Measurements from ENCODE around the gene MMUT.
"Not testable (repeated sequence)": the region's sequence is repeated elsewhere in the genome, so short reads cannot be mapped to it uniquely, and the experiment has no call there.

MMUT gene

DNA sequence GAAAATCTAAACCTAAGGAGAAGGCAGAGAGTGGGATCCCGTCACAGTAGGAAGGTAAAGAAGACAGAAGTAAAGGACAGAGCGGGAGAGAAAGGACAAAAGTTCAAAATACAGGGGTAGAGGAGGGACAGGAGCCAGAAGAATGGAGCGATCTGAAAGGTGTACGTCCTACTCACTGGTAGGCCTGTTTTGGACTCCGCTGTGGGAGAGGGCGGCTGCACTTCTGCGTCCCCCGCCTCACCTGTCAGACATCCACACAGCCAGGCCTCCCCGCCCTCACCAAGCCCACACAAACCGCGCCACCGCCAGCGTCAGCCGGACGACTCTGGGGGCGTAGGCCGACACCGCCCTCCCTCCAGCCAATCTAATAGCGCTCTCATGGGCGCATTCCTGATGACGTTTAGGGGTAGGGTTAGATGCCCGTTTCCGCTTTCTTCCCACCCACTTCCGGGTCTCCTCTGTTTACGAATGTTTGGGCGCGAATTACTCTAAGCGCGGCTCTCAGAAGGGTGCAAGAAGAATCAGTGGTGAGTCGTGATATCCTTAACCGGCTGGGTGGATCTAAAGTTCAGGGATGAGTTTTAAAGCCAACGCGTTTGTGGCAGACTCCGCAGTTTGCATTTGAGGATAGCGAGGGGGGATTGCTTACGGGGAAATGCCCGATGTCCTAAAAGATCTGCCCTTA, at the start of gene MMUT, which contains the start of gene CENPQ:
Gene MMUT, minus strand, starts transcription at position 327 of the 685 bp plus-strand sequence. CDS start 3,787 bp downstream, outside the sequence.
Gene CENPQ, plus strand, starts transcription at position 444 of the 685 bp plus-strand sequence. CDS start 6,807 bp downstream, outside the sequence.
- peak; percentile 90 for DNase-seq

DNA sequence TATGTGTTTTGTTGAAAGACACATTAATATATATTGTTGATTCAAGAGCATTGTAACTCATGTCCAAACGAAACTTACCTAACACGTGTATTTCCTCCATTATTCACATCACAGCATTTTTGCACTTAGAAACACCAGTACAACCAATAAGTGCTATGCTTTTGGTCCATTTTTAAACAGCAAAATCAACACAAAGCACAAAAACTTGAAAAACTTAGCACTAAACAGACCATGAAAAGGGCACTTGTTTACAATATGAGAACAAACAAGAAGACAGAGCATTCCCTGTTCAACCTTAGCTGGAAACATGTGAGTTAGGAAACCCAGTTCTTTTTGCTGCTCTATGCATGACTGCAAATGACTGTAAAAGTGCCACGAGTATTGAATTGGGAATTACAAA, 46.3 kb upstream of the MMUT start:
- no peak for DNase-seq

DNA sequence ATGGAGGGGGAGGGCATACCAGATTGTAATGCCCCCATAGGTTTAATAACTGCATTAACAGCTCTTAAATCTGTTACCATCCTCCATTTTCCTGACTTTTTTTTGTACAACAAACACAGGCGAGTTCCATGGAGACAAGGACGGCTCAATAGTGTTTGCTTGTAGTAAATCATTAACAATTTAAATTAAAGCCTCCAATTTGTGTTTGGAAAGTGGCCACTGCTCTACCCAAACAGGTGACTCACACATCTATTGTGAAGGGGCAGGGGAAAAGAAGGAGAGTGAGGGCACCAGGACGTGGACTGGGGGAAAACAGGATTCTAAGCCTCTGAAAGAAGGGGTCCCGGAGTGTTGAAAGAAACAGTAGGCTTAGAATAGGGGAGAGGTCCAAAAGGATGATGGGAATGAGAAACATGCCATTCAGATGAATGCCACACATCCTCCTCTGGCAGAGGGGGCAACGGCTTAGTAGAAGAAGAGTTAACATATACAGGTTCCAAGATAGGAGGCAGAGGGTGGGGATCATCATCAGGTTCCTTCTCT, 43.6 kb upstream of the MMUT start:
- DNase-seq, result no peak

DNA sequence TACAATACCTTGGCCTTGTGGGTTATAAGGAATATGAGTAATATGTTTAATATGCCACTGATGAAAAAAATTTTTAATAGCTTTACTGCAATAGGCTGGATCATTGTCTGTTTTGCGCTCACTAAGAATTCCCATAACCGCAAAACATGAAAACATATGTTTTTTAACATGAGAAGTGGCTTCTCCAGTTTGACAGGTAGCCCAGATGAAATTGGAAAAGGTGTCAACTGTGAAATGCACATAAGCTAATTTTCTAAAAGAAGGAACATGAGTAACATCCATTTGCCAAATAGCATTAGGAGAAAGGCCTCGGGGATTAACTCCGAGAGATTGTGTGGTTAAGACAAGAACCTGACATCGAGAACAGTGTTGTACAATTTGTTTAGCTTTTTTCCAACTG, 41.6 kb upstream of the MMUT start:
- no peak for DNase-seq

DNA sequence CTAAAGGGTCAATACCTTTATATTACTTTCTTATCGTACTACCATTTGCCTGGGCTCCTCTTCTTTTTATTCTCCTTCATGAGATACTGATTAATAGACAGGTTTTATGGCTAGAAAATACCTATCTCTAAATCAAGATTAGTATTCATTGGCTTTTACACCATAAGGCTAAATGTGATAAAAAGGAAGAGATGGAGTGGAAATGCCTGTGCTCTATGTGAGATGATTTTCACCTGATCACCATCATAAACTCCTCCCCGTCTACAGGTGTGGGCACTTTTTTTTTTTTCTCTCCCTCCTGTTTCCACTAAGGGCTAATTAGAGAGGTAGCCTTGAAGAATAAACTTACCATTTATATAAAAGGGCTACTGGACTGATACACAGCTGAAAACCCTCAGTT, 36.6 kb upstream of the MMUT start, which contains the start of gene GLYATL3:
Gene GLYATL3, plus strand, starts transcription at position 301 of the 400 bp plus-strand sequence. CDS start 12,068 bp downstream, outside the sequence.
- DNase-seq, result no peak

DNA sequence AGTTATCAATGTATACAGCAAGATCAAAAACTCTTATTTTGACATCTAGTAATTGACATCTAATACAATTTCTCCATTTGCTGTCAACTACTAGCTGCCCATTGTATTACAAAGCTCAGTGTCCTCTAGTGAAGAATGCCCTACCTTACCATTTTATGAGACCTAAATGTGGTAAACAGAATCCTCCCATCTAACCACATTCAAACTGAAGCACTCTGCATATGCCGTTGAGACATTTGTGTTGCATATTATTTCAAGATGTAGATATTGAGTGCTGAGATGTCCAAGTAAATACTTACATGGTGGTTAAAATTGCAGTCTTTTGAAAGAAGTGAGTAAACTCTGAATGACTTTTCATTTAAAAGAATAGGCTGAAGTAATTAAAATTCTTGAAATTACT, 36.1 kb upstream of the MMUT start:
- no peak for DNase-seq

DNA sequence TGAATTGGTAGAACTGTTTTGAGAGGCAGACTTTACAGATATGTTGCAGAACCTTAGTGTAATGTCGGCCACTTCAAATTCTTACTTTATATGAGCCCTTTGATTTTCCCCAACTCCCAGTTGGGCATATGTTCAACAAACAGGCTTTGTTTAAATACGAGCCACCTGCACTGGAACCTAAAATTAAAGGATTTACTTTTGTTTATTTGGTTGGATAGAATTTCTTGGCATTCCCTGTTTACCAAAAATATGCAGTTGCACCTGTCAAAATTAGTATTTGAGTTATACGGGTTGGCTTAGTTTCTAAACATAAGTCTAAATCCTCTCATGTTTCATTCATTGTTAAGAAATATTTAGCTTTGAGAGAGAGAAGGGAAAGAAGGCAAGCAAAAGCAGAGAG, 34.3 kb upstream of the MMUT start:
- no peak for DNase-seq

DNA sequence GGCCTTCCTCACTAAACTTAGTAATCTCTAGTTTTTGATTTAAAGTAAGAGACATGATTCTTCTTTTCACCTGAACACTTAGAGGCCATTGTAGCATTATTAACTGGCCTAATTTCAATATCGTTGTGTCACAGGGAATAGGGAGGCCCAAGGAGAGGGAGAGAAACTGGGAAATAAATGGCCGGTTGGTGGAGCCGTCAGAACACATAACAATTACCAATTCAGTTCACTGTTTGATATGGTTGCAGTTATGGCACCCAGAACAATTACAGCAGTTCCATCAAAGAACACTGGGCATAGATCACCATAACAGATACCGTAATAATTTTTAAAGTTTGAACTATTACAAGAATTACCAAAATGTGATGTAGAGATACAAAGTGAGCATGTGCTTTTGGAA, 27.6 kb upstream of the MMUT start:
- DNase-seq, result no peak

DNA sequence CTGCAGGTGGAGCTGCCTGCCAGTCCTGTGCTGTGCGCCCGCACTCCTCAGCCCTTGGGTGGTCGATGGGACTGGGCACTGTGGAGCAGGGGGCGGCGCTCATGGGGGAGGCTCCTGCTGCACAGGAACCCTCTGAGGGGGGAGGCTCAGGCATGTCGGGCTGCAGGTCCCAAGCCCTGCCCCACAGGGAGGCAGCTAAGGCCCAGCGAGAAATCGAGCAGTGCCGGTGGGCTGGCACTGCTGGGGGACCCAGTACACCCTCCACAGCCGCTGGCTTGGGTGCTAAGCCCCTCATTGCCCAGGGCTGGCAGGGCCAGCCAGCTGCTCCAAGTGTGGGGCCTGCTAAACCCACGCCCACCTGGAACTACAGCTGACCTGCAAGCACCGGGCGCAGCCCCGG, 20.3 kb upstream of the MMUT start:
- not testable (repeated sequence) for DNase-seq

DNA sequence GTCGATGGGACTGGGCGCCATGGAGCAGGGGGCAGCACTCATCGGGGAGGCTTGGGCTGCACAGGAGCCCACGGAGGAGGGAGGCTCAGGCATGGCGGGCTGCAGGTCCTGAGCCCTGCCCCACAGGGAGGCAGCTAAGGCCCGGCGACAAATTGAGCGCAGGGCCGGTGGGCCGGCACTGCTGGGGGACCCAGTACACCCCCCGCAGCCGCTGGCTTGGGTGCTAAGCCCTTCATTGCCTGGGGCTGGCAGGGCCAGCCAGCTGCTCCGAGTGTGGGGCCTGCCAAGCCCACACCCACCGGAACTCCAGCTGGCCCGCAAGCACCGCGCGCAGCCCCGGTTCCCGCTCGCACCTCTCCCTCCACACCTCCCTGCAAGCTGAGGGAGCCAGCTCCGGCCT, 18.8 kb upstream of the MMUT start:
- DNase-seq, result not testable (repeated sequence)

DNA sequence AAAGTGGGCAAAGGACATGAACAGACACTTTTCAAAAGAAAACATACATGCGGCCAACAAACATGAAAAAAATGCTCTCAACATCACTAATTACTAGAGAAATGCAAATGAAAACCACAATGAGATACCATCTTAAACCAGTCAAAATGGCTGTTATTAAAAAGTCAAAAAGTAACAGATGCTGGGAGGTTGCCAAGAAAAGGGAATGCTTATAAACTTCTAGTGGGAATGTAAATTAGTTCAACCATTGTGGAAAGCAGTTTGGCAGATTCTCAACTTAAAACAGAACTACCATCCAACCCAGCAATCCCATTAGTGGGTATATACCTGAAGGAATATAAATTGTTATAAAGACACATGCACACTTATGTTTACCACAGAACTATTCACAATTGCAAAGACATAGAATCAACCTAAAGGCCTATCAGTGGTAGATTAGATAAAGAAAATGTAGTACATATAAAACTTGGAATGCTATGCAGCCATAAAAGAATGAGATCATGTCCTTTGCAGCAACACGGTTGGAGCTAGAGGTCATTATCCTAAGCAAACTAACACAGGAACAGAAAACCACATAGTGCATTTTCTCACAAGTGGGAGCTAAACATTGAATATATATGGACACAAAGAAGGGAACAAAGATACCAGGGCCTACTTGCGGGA, 16.4 kb upstream of the MMUT start:
- DNase-seq, result no peak

DNA sequence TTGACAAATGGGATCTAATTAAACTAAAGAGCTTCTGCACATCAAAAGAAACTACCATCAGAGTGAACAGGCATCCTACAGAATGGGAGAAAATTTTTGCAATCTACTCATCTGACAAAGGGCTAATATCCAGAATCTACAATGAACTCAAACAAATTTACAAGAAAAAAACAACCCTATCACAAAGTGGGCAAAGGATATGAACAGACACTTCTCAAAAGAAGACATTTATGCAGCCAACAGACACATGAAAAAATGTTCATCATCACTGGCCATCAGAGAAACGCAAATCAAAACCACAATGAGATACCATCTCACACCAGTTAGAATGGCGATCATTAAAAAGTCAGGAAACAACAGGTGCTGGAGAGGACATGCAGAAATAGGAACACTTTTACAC, 13.5 kb upstream of the MMUT start:
- not testable (repeated sequence) for DNase-seq

DNA sequence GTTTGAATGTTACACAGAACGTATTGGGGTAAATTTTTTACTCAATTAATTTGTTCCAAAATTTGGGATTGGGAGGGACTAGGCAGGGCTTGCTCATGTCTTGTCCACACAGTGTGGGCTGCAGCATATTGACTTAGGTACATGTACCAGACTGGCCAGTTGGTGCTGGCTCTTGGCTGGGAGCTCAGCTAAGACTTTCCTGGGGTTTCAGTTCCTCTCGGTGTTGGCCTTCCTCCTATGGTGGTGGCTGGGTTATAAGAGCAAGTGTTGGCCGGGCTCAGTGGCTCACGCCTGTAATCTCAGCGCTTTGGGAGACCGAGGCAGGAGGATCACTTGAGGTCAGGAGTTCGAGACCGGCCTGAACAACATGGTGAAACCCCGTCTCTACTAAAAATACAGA, 5.0 kb upstream of the MMUT start:
- no peak for DNase-seq

DNA sequence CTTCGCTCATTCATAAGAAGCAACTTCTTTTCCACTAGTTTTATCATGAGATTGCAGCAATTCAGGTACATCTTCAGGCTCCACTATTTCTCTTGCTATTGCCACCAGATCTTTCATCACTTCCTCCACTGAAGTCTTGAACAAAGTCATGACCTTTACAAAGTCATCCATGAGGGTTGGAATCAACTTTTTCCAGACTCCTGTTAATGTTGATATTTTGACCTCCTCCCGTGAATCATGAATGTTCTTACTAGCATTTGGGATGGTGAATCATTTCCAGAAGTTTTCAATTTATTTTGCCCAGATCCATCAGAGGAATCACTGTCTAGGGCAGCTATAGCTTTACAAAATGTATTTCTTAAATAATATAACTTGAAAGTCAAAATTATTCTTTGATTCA, 1.6 kb upstream of the MMUT start:
- DNase-seq, result no peak

DNA sequence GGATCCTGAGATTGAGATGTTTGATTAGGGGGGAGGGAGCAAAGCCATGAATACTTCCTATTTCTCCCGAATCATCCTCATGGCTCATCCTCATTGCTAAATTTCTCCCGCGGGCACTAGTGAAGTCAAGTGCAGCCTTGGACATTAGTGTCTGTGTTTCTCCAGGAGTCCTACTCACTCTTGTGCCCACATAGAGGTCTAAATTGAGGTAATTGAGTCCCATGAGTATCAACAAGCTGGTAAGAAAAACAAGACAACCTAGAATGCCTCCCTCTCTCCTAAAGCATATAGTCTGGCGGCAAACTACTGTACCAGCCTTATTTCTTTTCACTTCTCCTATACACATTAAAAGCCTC, 537 bp upstream of the MMUT start:
- DNase-seq, result no peak

DNA sequence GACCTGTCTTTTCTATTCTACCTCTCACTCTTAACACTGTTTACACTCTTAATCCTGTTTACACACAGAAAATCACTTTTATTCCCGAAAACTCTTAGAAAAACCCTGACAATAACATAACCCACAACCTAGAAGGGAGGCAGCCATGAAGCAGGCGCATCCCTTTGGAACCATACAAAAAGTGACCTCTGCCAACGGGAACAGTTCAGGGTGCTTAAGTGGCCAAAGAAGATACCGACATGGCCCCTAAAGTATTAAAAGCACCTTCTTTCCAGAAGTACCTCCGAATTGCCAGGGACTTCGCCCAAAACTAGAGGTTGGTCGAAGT, 490 bp downstream of the MMUT start:
- no peak for DNase-seq

DNA sequence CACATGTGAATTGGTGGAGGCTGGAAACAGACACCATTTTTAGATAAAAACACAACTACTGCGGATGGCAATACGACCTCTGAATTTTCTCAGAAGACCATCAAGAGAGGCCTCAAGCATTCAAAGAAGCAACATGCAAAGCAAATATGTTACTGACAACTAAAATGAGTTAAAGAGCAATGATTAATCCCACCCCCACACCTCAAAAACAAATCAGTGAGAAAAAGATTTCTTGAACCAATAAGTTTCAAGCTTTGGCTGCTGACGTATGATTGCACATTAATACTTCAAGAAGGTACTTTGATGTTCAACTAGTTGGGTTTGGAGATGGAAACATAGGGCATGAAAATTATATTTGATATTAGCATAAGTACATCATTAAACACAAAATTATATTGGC, 982 bp downstream of the MMUT start:
- DNase-seq, result no peak

DNA sequence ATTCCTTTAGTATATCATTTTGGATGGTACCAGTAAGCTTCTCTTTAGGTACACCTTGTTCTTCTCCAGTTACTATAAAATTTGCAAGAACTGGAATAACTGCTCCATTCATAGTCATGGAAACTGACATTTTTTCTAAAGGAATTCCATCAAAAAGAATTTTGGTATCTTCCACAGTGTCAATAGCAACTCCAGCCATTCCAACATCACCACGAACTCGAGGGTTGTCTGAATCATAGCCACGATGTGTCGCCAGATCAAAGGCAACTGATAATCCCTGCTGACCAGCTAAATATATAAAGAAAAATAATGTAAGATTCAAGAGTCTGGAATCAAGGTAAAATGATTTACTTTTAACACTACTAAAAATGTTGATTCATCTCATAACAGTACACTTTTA, 5.3 kb downstream of the MMUT start:
- DNase-seq, result no peak

DNA sequence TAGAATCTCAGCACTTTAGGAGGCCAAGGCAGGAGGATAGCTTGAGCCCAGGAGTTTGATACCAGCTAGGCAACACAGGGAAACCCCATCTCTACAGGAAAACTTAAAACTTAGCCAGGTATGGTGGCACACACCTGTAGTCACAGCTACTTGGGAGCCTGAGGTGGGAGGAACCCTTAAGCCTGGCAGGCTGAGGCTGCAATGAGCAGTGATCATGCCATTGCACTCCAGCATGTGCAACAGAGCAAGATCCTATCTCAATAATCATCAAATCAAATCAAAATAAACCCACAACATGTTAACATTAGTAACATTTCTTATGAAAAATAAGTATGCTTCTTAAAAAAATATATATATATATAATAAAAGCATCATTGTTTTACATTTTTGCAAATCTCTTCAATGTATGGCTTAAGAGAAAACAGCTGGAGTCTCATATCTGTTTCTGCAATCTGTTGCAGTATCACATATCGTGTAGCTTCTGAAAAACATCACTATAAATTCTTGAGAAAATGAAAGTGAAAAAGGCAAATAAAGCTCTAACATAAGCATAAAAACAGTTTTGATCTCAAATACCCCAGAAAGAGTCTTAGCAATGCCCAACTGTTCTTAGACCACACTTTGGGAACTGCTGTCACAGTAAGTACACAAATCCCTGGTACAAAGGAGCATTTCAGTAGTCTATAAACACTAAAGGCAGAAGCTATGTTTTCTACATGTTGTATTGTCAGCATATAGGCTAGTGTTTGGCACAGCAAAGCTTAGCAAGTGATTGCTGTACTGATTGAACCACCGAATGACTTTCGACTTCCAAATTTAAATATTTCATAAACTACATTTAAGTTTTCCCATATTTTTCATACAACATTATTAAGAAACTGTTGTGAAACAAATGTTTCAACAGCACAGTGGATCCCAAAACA, 8.0 kb downstream of the MMUT start:
- no peak for DNase-seq

DNA sequence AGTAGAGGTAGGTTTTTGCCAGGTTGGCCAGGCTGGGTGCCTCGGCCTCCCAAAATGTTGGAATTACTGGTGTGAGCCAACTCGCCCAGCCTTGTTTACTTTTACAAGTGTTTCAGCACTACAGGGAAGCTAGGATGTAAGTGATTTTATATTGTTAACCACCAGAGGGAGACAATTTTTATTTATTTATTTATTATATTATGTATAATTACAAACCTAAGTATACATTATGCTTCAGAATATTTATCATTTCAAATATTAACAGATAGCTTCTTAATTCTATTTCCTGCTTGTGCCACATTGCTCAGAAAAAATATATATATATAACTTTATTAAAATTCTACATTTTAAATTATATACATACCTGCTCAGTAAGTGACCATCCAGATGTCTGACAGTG, 9.8 kb downstream of the MMUT start:
- no peak for DNase-seq

DNA sequence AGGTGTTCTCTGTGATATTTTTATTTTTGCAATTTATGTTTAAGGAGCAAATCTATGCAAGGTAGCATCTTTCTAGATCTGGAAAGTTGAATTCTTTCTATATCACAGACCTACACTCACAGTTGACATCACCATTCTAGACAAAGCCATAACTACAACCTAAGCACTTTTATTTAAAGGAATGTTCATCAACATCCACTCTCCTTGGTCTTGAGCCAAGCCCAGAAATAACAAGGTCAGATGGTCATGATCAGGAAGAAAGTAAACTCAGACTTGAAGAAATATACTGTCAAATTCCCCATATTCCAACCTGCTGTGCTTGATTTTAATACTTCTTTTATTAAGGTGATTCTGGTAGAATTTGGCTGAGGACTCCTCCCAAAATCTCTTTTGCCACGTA, 32.2 kb downstream of the MMUT start:
- no peak for DNase-seq

DNA sequence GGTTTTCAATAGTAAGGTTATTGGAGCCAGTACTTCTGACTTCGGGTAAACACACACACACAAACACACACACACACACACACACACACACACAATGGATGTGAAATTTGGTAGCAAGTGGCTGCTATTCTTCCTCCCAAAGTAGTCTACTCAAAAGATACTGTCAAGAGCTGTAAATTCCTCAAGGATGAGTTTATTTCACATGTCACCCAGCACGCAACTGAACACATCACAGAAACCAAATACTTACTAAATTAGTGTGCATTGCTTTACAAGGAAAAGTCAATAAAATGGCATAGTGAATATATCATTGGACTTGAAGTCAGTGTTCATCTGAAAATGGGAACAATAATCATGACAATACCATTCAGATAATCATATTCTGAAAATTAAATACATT, 32.9 kb downstream of the MMUT start:
- no peak for DNase-seq

DNA sequence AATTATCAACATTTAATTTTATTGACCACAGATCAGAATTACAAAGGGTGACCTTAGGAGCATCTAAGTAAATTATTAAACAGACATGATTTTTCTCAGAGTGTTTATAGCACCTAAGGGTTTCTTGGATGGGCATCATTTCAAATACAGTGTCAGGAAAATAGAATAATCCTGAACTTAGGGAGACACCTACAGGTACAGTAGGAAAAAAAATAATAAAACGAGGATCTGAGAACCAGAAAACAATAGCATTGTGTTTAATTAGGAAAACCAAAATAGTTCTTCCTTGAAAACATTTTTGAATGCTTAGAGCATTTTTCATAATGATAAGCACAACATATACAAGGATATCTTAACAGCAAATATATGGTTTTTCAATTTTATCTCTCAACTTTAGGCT, 39.2 kb downstream of the MMUT start:
- DNase-seq, result peak; percentile 3

DNA sequence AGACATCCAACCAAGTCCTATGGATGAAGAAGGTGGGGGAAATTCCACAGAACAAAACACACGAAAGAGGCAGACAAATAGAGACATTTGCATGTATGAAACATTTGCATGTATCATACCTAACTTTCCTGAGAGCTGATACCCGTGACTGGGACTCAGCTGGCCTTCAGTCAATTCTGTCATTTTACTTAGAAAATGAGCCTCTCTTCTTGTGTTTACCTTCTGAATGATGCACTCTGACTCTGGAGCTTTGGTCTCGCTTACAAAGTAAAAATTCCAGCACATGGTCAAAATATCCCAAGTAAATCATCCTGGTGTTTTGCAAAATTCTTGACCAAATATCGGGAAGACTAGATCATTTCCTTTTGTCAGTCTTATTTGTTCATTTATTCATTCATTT, 46.9 kb downstream of the MMUT start:
- no peak for DNase-seq
